ENCODE measurements around the gene IQCF6. TPM values are rescaled to one million over a fixed set of nuclear protein-coding genes. Genes with fewer than 3 reads are reported as not detected.

IQCF6 gene
- total and polyA plus RNA-seq, 2 experiments from 2014 or later = not detected

GRCh38 chr3:51800750-51801125, 21.7 kb upstream of the IQCF6 start (continued):
- TF ChIP-seq, protein P1, sequence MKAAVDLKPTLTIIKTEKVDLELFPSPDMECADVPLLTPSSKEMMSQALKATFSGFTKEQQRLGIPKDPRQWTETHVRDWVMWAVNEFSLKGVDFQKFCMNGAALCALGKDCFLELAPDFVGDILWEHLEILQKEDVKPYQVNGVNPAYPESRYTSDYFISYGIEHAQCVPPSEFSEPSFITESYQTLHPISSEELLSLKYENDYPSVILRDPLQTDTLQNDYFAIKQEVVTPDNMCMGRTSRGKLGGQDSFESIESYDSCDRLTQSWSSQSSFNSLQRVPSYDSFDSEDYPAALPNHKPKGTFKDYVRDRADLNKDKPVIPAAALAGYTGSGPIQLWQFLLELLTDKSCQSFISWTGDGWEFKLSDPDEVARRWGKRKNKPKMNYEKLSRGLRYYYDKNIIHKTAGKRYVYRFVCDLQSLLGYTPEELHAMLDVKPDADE (IDR thresholded peaks at IDR 0.05) = no peak

GRCh38 chr3:51799879-51800749, 21.1 kb upstream of the IQCF6 start:
- no peak overlapping the region for H3K27ac Mint-ChIP-seq
- H3K36me3 Mint-ChIP-seq (ENCODE audit: low read depth) = no peaks in the 10 kb centered on the region
- H3K4me2 ChIP-seq = no peak overlapping the region
- no peaks in the 10 kb centered on the region for H4K20me1 ChIP-seq (replicated peaks; ENCODE audit: insufficient read depth)
- H3K9me3 Mint-ChIP-seq = no peaks in the 10 kb centered on the region; the same call in 2 of the 3 replicates
- TF ChIP-seq ZNF114 (CRISPR knock-in tag; IDR thresholded peaks at IDR 0.05) (no peak), CTCF (conservative IDR thresholded peaks at IDR 0.05; ENCODE audit: low read depth in 2 of 2) (peak; percentile 75 to 92)
- H3K27me3 ChIP-seq (ENCODE audit: insufficient read depth) = no peaks in the 10 kb centered on the region
- no peak overlapping the region for H2AFZ ChIP-seq
- H3K36me3 ChIP-seq (ENCODE audit: insufficient read depth) = no peaks in the 10 kb centered on the region
- no peaks in the 10 kb centered on the region for H3F3A ChIP-seq (replicated peaks; ENCODE audit: low read depth)
- no peak overlapping the region for H3K4me3 ChIP-seq
- H3K9me2 ChIP-seq (ENCODE audit: insufficient read depth) = no peaks in the 10 kb centered on the region
- no peak overlapping the region for H3K27ac ChIP-seq (ENCODE audit: low read depth)
- peaks cover 56% of the 10 kb centered on the region for H3K4me1 ChIP-seq (ENCODE audit: insufficient read depth)
- DNase-seq (ENCODE audit: low spot score) (peak; percentile 86), ATAC-seq (peak; percentile 19; the same call in 2 of the 3 replicates)
- no peaks in the 10 kb centered on the region for H3K79me2 ChIP-seq (replicated peaks; ENCODE audit: insufficient read depth)
- peaks cover 57% of the 10 kb centered on the region for H3K4me1 Mint-ChIP-seq
- no peak overlapping the region for H3K4me3 Mint-ChIP-seq
- H3K27me3 Mint-ChIP-seq (ENCODE audit: insufficient read depth, low read depth, poor library complexity) = peaks cover 4% of the 10 kb centered on the region

DNA sequence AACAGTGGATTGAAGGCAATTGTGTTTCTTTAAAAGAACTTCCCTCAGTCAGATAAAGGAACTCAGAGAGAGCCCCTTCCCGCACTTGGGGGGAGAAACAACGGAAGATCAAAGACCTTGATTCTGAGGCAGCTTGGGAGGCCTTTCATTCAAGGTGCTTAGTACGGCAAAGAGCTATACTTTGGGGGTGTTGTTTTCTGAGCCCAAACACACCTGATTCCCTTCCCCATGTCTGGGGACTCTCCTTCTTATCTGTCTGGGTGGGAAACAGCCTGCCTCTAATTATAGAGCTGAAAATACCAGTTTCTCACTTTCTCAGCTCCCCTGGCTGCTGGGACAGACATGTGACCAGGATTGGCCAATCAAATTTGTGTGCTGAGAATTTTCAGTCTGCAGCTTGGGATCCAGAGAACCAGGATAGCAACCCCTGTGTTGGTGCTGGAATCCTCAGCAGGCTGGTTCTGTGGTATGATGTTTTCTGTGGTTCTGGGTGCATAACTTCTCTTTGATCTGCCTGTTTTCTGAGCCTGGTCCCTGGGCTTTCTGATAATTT, 19.4 kb upstream of the IQCF6 start:
- H3K4me1 ChIP-seq (ENCODE audit: insufficient read depth) = peaks cover 70% of the 10 kb centered on the region
- Mint-ChIP-seq H3K4me1 (peaks cover 67% of the 10 kb centered on the region), H3K27ac (no peak overlapping the region), H3K4me3 (no peak overlapping the region), H3K36me3 (ENCODE audit: low read depth) (no peaks in the 10 kb centered on the region), H3K9me3 (no peaks in the 10 kb centered on the region; the same call in 2 of the 3 replicates), H3K27me3 (ENCODE audit: insufficient read depth, low read depth, poor library complexity) (peaks cover 4% of the 10 kb centered on the region)
- no peaks in the 10 kb centered on the region for H3K9me2 ChIP-seq (ENCODE audit: insufficient read depth)
- no peak overlapping the region for H3K4me3 ChIP-seq
- H3K79me2 ChIP-seq (replicated peaks; ENCODE audit: insufficient read depth) = no peaks in the 10 kb centered on the region
- H3F3A ChIP-seq (replicated peaks; ENCODE audit: low read depth) = no peaks in the 10 kb centered on the region
- no peaks in the 10 kb centered on the region for H4K20me1 ChIP-seq (replicated peaks; ENCODE audit: insufficient read depth)
- peak overlapping the region; percentile 52; the same call in 1 of the 2 replicates for H3K4me2 ChIP-seq
- H2AFZ ChIP-seq = peak overlapping the region; percentile 28; the same call in 1 of the 2 replicates
- ATAC-seq = peak; percentile 39
- peak overlapping the region; percentile 0; the same call in 1 of the 2 replicates for H3K27ac ChIP-seq (ENCODE audit: low read depth)
- H3K27me3 ChIP-seq (ENCODE audit: insufficient read depth) = no peaks in the 10 kb centered on the region
- peak; percentile 72 for DNase-seq (ENCODE audit: low spot score)
- no peaks in the 10 kb centered on the region for H3K36me3 ChIP-seq (ENCODE audit: insufficient read depth)
- TF ChIP-seq NANOG (IDR thresholded peaks at IDR 0.05; ENCODE audit: borderline replicate concordance) (no peak), REST (IDR thresholded peaks at IDR 0.05; ENCODE audit: unreplicated experiment) (no peak), POLR2AphosphoS5 (IDR thresholded peaks at IDR 0.05; ENCODE audit: low read depth) (no peak), CTCF (conservative IDR thresholded peaks at IDR 0.05; ENCODE audit: low read depth in 2 of 2) (no peak), JUNB (IDR thresholded peaks at IDR 0.05; ENCODE audit: unreplicated experiment) (no peak), CREB1 (CRISPR knock-in tag; IDR thresholded peaks at IDR 0.05; ENCODE audit: low read depth) (no peak), STAT1 (IDR thresholded peaks at IDR 0.05; ENCODE audit: unreplicated experiment) (no peak), EZH2phosphoT487 (IDR thresholded peaks at IDR 0.05; ENCODE audit: unreplicated experiment) (no peak), ZNF114 (CRISPR knock-in tag; IDR thresholded peaks at IDR 0.05) (no peak)
